Measurements from ENCODE around the gene GRIK5.

GRIK5 gene

GRCh38 chr19:41951686-41952172 lies 118.3 kb downstream of the GRIK5 start:
- no peaks in the 10 kb centered on the region for H3K9me3 ChIP-seq (ENCODE audit: control insufficient read depth in 2 of 2, low read length in 2 of 2)
- H3K27me3 ChIP-seq (ENCODE audit: control insufficient read depth in 1 of 2, insufficient read depth in 2 of 2, low read length in 2 of 2), result no peaks in the 10 kb centered on the region
- no peak overlapping the region for H3K4me3 ChIP-seq (ENCODE audit: low read length in 2 of 2)
- H3K36me3 ChIP-seq (ENCODE audit: control insufficient read depth in 2 of 2, insufficient read depth in 2 of 2, low read length in 2 of 2), result peaks cover 5 to 6% of the 10 kb centered on the region in 2 donors
- no peaks in the 10 kb centered on the region for H3K4me1 ChIP-seq (ENCODE audit: control insufficient read depth, insufficient read depth, low read length)
- no peak overlapping the region for H3K27ac ChIP-seq (ENCODE audit: low read length)
- H3K9ac ChIP-seq (ENCODE audit: low read length in 2 of 2), result no peak overlapping the region

Data from stomach smooth muscle (tissue), 2 donors.